BLaER1 treated with 17β-estradiol and CSF1 and Interleukin-3, amounts not matched to agents 10 nM and 100 nM (cell line): ENCODE measurements around the gene CYBC1.

ENCODE experiments used
- H3K27ac ChIP-seq, 11 experiments: shearing (Covaris generic); formaldehyde crosslinking; 2 replicates each; pipeline ENCODE4 v1.8.1; 2022
- H3K27me3 ChIP-seq, 11 experiments: shearing (Covaris generic); formaldehyde crosslinking; 2 replicates each; pipeline ENCODE4 v1.8.1; 2022
- H3K36me3 ChIP-seq, 11 experiments: shearing (Covaris generic); formaldehyde crosslinking; 2 replicates each; pipeline ENCODE4 v1.8.1; 2022
- H3K4me1 ChIP-seq, 10 experiments: shearing (Covaris generic); formaldehyde crosslinking; 2 replicates each; pipeline ENCODE4 v1.8.1; 2022
- H3K4me2 ChIP-seq, 11 experiments: shearing (Covaris generic); formaldehyde crosslinking; 2 replicates each; pipeline ENCODE4 v1.8.1; 2022
- H3K4me3 ChIP-seq, 10 experiments: shearing (Covaris generic); formaldehyde crosslinking; 2 replicates each; pipeline ENCODE4 v1.8.1; 2022
- H3K9ac ChIP-seq, 11 experiments: shearing (Covaris generic); formaldehyde crosslinking; 2 replicates each; pipeline ENCODE4 v1.8.1; 2022
- H3K9me3 ChIP-seq, 11 experiments: shearing (Covaris generic); formaldehyde crosslinking; replicated peaks in 1 of 11; 2 replicates each; pipeline ENCODE4 v1.8.1; 2022
- H4K20me1 ChIP-seq, 11 experiments: shearing (Covaris generic); formaldehyde crosslinking; 2 replicates each; pipeline ENCODE4 v1.8.1; 2022
- Cebpa-rat ChIP-seq, 11 experiments: shearing (Covaris generic); IDR thresholded peaks; 2 replicates each; pipeline ENCODE4 v1.8.1; 2022

CYBC1 gene

GRCh38 chr17:82492643-82493225 lies 42.2 kb upstream of the CYBC1 start:
- peaks cover 16 to 79% (median 62%) of the 10 kb centered on the region in 10 experiments for H3K4me1 ChIP-seq
- peaks cover 0 to 24% (median 0%) of the 10 kb centered on the region in 11 experiments; a peak in 6 of 22 replicates for H4K20me1 ChIP-seq
- H3K36me3 ChIP-seq = peaks cover 17 to 25% (median 20%) of the 10 kb centered on the region in 11 experiments
- peak overlapping the region in 6 of 11 experiments; percentile 2 to 24 (median 12); a peak in 2 of 22 replicates for H3K9ac ChIP-seq
- H3K27ac ChIP-seq = no peak overlapping the region
- H3K27me3 ChIP-seq = no peaks in the 10 kb centered on the region
- H3K4me3 ChIP-seq = no peak overlapping the region
- H3K4me2 ChIP-seq = 0 out of 22 replicates have a peak overlapping the region, but pooled peaks of 1 of the 11 experiments have one; percentile 10
- H3K9me3 ChIP-seq = no peaks in the 10 kb centered on the region
- TF ChIP-seq Cebpa-rat (IDR thresholded peaks at IDR 0.05) = no peak

- peak overlapping the region in 3 of 11 experiments; percentile 6 to 34 (median 23); a peak in 2 of 22 replicates for H3K9ac ChIP-seq
- no peaks in the 10 kb centered on the region for H3K9me3 ChIP-seq
- peak overlapping the region in 5 of 11 experiments; percentile 75 to 86 (median 81); a peak in 9 of 22 replicates for H3K4me2 ChIP-seq
- no peak overlapping the region for H3K4me3 ChIP-seq
- peaks cover 13 to 72% (median 54%) of the 10 kb centered on the region in 10 experiments for H3K4me1 ChIP-seq
- peak overlapping the region in 2 of 11 experiments; percentile 33 to 56; a peak in 3 of 22 replicates for H3K27ac ChIP-seq
- no peaks in the 10 kb centered on the region for H3K27me3 ChIP-seq
- peaks cover 0 to 24% (median 0%) of the 10 kb centered on the region in 11 experiments; a peak in 7 of 22 replicates for H4K20me1 ChIP-seq
- TF ChIP-seq Cebpa-rat (IDR thresholded peaks at IDR 0.05) = no peak
- H3K36me3 ChIP-seq = peaks cover 29 to 36% (median 32%) of the 10 kb centered on the region in 11 experiments
Measured at GRCh38 chr17:82491533-82491932, 41.0 kb upstream of the CYBC1 start.

- H3K27ac ChIP-seq = peak overlapping the region in 4 of 11 experiments; percentile 1 to 56 (median 32); a peak in 5 of 22 replicates
- H3K4me1 ChIP-seq = peaks cover 9 to 68% (median 51%) of the 10 kb centered on the region in 10 experiments
- TF ChIP-seq Cebpa-rat (IDR thresholded peaks at IDR 0.05) = no peak
Measured at GRCh38 chr17:82491196-82491530, 40.6 kb upstream of the CYBC1 start.

GRCh38 chr17:82490512-82491195 lies 40.1 kb upstream of the CYBC1 start:
- Histone ChIP-seq H3K4me1 (peaks cover 4 to 64% (median 47%) of the 10 kb centered on the region in 10 experiments; a peak in 18 of 20 replicates), H3K27ac (peak overlapping the region in 6 of 11 experiments; percentile 1 to 56 (median 32); a peak in 9 of 22 replicates), H3K4me2 (peak overlapping the region in 9 of 11 experiments; percentile 39 to 86 (median 75); a peak in 17 of 22 replicates), H4K20me1 (peaks cover 0 to 33% (median 0%) of the 10 kb centered on the region in 11 experiments; a peak in 7 of 22 replicates), H3K36me3 (peaks cover 38 to 44% (median 40%) of the 10 kb centered on the region in 11 experiments), H3K4me3 (no peak overlapping the region), H3K9me3 (no peaks in the 10 kb centered on the region), H3K27me3 (no peaks in the 10 kb centered on the region), H3K9ac (peak overlapping the region in 8 of 11 experiments; percentile 2 to 65 (median 42); a peak in 9 of 22 replicates)
- no peak for TF ChIP-seq Cebpa-rat (IDR thresholded peaks at IDR 0.05)

More at GRCh38 chr17:82491196-82491530, 40.6 kb upstream of the CYBC1 start:
- peaks cover 32 to 39% (median 35%) of the 10 kb centered on the region in 11 experiments for H3K36me3 ChIP-seq
- no peak overlapping the region for H3K4me3 ChIP-seq
- peaks cover 0 to 28% (median 0%) of the 10 kb centered on the region in 11 experiments; a peak in 7 of 22 replicates for H4K20me1 ChIP-seq
- H3K9me3 ChIP-seq = no peaks in the 10 kb centered on the region
- H3K4me2 ChIP-seq = peak overlapping the region in 8 of 11 experiments; percentile 44 to 86 (median 76); a peak in 13 of 22 replicates
- H3K27me3 ChIP-seq = no peaks in the 10 kb centered on the region
- peak overlapping the region in 4 of 11 experiments; percentile 27 to 65 (median 48); a peak in 4 of 22 replicates for H3K9ac ChIP-seq

GRCh38 chr17:82489851-82490511 lies 39.4 kb upstream of the CYBC1 start:
- peaks cover 0 to 62% (median 42%) of the 10 kb centered on the region in 10 experiments; a peak in 17 of 20 replicates for H3K4me1 ChIP-seq
- no peak for TF ChIP-seq Cebpa-rat (IDR thresholded peaks at IDR 0.05)

GRCh38 chr17:82489117-82489516 lies 38.6 kb upstream of the CYBC1 start:
- Histone ChIP-seq H3K36me3 (peaks cover 53 to 60% (median 56%) of the 10 kb centered on the region in 11 experiments), H3K9ac (peak overlapping the region in 5 of 11 experiments; percentile 2 to 56 (median 18); a peak in 4 of 22 replicates), H3K4me3 (no peak overlapping the region), H4K20me1 (peaks cover 0 to 36% (median 0%) of the 10 kb centered on the region in 11 experiments; a peak in 7 of 22 replicates), H3K9me3 (no peaks in the 10 kb centered on the region), H3K27ac (peak overlapping the region in 5 of 11 experiments; percentile 14 to 56 (median 30); a peak in 9 of 22 replicates), H3K4me1 (peaks cover 0 to 56% (median 37%) of the 10 kb centered on the region in 10 experiments; a peak in 17 of 20 replicates), H3K4me2 (peak overlapping the region in 7 of 11 experiments; percentile 51 to 86 (median 78); a peak in 10 of 22 replicates), H3K27me3 (no peaks in the 10 kb centered on the region)
- TF ChIP-seq Cebpa-rat (IDR thresholded peaks at IDR 0.05) = no peak

More at GRCh38 chr17:82489851-82490511, 39.4 kb upstream of the CYBC1 start:
- peak overlapping the region in 9 of 11 experiments; percentile 39 to 86 (median 75); a peak in 18 of 22 replicates for H3K4me2 ChIP-seq
- H3K27ac ChIP-seq = peak overlapping the region in 6 of 11 experiments; percentile 1 to 56 (median 32); a peak in 13 of 22 replicates
- H4K20me1 ChIP-seq = peaks cover 0 to 34% (median 0%) of the 10 kb centered on the region in 11 experiments; a peak in 7 of 22 replicates
- peaks cover 44 to 51% (median 47%) of the 10 kb centered on the region in 11 experiments for H3K36me3 ChIP-seq
- peak overlapping the region in 8 of 11 experiments; percentile 2 to 65 (median 42); a peak in 8 of 22 replicates for H3K9ac ChIP-seq
- H3K4me3 ChIP-seq = no peak overlapping the region
- H3K27me3 ChIP-seq = no peaks in the 10 kb centered on the region
- H3K9me3 ChIP-seq = no peaks in the 10 kb centered on the region

GRCh38 chr17:82487910-82488309 lies 37.4 kb upstream of the CYBC1 start:
- no peak for TF ChIP-seq Cebpa-rat (IDR thresholded peaks at IDR 0.05)
- Histone ChIP-seq H3K4me1 (peaks cover 0 to 44% (median 31%) of the 10 kb centered on the region in 10 experiments; a peak in 16 of 20 replicates), H4K20me1 (peaks cover 0 to 40% (median 0%) of the 10 kb centered on the region in 11 experiments; a peak in 6 of 22 replicates), H3K9ac (no peak overlapping the region), H3K9me3 (no peaks in the 10 kb centered on the region), H3K4me2 (no peak overlapping the region), H3K27me3 (no peaks in the 10 kb centered on the region), H3K36me3 (peaks cover 65 to 72% (median 68%) of the 10 kb centered on the region in 11 experiments), H3K27ac (no peak overlapping the region), H3K4me3 (no peak overlapping the region)
